ENCODE measurements around the gene ADGRF5.

ADGRF5 gene

GRCh38 chr6:46821458-46821881 is 100.3 kb downstream of the ADGRF5 start:
- no peak for TF ChIP-seq CTCF (IDR thresholded peaks at IDR 0.05; ENCODE audit: low read depth, low read length)
- no peak overlapping the region for H3K4me3 ChIP-seq (ENCODE audit: low read depth, low read length)

GRCh38 chr6:46819561-46819960 is 102.2 kb downstream of the ADGRF5 start:
- no peak overlapping the region for H3K4me3 ChIP-seq (ENCODE audit: low read depth, low read length)
- TF ChIP-seq CTCF (IDR thresholded peaks at IDR 0.05; ENCODE audit: low read depth, low read length): no peak

GRCh38 chr6:46816626-46817025 is 105.1 kb downstream of the ADGRF5 start:
- no peak for TF ChIP-seq CTCF (IDR thresholded peaks at IDR 0.05; ENCODE audit: low read depth, low read length)
- no peak overlapping the region for H3K4me3 ChIP-seq (ENCODE audit: low read depth, low read length)

GRCh38 chr6:46815130-46815529 is 106.6 kb downstream of the ADGRF5 start:
- no peak overlapping the region for H3K4me3 ChIP-seq (ENCODE audit: low read depth, low read length)
- no peak for TF ChIP-seq CTCF (IDR thresholded peaks at IDR 0.05; ENCODE audit: low read depth, low read length)

DNA sequence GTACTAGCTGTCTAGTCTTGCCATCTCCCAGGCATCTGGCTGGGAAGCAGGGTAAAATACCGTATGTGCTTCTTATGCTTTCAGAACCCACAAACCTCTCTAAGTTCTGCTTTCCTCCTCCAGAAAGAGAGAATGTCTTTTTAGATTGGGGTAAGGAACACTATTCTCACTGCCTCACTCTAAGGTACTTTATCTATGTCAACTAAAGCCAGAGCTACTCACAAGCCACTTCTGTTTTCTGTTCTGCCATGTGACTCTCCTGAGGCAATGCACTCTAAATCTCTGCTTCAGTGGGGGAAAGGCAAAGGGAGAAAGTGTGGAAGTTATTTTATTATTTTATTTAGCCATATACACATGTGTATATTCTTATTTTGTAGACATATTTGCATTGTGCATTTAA is 112.9 kb downstream of the ADGRF5 start:
- no peak for TF ChIP-seq CTCF (IDR thresholded peaks at IDR 0.05; ENCODE audit: low read depth, low read length)
- H3K4me3 ChIP-seq (ENCODE audit: low read depth, low read length): no peak overlapping the region

Measured in WI38 (cell line).